Astrocyte of the spinal cord (primary cell): ENCODE measurements around the gene C6orf132.

Experiments used
- DNase-seq: peaks from one replicate; pipeline ENCODE4 v3.0.0; 2011; ENCODE audit warnings: low read depth, low spot score
- H3K4me3 ChIP-seq: 2 replicates; pipeline ENCODE4 v1.5.1; 2011; ENCODE audit warnings: low read depth, mild to moderate bottlenecking, low read length, moderate library complexity
- in situ Hi-C: cut with HindIII; loops from 2 replicates; pipeline ENCODE4 v1.10.0; 2017; ENCODE audit warnings: low sequenced_read_pairs
- TF ChIP-seq, protein P1 (sequence below): IDR thresholded peaks from 2 replicates; pipeline ENCODE4 v1.5.1; 2012; ENCODE audit warnings: low read depth, mild to moderate bottlenecking, low read length, inconsistent platforms

Gene C6orf132

DNA sequence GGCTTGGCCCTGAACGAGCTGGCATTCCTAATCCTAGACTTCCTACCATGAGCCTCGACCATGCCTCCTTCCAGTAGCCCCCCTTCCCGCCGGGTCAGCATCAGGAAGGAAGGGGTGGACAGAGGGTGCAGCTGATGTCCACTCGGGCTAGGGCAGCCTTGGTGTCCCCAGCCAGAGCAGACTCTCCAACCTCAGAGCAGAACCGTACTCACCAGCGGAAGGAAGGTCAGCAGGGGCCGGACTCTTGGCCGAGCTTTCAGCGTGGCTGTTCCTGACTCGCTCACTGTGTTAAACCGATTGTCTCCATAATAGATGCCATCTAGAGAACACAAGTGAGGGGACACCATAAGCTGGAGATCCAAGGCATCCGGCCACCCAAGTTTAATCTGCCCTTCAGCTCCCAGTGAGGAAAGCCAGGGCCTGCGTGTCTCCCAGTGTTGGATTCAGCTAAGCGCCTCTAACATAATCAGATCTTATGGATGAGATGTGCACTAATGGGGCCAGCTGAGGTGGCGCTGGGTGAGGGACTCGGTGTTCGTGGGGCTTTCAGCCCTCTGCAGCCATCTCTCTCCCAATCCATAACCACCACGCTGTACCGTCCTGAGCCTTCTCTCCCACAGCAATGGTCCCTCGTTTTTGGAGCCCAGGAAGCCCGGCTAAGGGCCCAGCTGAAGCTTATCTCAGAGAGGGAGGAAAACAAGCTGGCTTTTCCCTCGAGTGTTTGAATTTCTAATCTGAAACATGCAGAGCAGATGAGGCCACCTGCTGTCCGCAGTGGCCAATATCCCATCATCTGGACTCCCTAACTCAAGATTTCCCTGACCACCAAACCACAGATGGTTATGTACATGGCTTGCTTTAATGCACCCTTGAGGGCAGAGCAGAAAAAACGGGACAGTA is 13.7 kb downstream of the C6orf132 start:
- TF ChIP-seq, protein P1, sequence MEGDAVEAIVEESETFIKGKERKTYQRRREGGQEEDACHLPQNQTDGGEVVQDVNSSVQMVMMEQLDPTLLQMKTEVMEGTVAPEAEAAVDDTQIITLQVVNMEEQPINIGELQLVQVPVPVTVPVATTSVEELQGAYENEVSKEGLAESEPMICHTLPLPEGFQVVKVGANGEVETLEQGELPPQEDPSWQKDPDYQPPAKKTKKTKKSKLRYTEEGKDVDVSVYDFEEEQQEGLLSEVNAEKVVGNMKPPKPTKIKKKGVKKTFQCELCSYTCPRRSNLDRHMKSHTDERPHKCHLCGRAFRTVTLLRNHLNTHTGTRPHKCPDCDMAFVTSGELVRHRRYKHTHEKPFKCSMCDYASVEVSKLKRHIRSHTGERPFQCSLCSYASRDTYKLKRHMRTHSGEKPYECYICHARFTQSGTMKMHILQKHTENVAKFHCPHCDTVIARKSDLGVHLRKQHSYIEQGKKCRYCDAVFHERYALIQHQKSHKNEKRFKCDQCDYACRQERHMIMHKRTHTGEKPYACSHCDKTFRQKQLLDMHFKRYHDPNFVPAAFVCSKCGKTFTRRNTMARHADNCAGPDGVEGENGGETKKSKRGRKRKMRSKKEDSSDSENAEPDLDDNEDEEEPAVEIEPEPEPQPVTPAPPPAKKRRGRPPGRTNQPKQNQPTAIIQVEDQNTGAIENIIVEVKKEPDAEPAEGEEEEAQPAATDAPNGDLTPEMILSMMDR: no peak
- no peak for DNase-seq
- in situ Hi-C loops: no loop called here
- no peak overlapping the region for H3K4me3 ChIP-seq

DNA sequence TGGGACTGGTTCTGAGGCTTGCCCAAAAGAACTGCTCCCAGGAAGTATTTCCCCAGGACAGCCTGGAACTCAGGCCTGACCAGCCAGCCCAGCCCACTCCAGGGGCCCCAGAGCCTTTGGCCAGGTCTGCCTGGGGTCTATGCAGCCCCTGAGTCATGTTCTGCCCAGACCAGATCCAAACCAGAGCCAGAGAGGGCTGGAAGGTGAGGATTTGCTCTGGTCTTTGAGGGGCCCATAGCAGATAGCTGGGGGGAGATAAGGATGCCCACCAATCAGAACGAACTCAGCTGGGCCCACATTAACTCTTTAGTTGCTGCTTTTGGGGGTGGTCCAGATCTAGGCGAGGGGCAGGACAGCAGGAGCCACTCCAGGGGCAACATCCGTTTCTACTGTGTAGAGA is 16.8 kb downstream of the C6orf132 start:
- no peak overlapping the region for H3K4me3 ChIP-seq
- TF ChIP-seq, protein P1: no peak
- no peak for DNase-seq
- in situ Hi-C loops: no loop called here

DNA sequence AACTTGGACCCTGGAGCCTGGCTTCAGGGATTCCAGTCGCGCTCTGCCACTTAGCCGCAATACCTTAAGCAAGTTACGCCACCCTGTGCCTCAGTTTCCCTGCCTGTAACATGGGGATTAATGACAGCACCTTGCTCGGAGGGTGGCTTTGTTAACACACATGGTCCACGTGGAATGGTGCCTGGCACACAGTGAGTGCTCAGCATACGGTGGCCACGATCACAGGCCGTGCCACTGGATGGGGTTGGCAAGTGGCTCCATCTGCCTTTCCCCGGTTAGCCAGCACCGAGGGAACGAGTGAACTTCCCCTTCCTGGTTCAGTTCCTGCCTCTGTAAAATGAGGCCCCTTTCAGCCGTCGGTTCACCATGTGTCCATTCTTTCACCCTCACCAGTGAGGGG is 17.2 kb downstream of the C6orf132 start:
- DNase-seq: no peak
- TF ChIP-seq, protein P1: no peak
- in situ Hi-C loops: no loop called here
- H3K4me3 ChIP-seq: no peak overlapping the region

DNA sequence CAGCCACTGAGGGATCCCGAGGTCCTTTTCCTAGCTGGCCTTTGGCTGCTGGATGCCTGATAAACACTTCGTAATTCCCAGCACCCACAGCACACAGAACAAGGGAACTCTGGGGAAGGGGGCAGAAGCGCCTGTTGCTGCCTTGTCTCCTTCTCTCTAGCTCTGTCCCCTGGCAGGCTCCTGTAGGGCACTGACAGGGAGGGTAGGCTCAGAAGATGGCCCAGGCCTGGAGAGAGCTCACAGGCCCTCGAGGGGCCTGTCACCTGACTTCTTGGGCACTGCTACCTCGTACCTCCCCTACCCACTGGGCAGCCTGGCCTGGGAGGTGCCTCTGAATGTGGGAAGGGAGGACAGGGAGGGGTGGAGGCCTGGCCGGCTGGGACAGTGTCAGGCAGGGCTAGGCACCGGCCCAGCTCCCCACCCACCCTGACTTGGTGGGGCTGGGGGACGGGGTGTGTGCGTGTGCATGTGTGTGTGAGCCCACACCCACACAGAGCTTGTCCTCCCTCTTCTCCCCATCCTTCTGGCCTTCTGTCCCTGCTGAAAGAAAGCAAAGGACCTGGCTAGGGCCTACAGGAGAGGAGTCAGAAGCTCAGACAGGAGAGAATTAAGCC is 18.1 kb downstream of the C6orf132 start:
- in situ Hi-C loops: no loop called here

DNA sequence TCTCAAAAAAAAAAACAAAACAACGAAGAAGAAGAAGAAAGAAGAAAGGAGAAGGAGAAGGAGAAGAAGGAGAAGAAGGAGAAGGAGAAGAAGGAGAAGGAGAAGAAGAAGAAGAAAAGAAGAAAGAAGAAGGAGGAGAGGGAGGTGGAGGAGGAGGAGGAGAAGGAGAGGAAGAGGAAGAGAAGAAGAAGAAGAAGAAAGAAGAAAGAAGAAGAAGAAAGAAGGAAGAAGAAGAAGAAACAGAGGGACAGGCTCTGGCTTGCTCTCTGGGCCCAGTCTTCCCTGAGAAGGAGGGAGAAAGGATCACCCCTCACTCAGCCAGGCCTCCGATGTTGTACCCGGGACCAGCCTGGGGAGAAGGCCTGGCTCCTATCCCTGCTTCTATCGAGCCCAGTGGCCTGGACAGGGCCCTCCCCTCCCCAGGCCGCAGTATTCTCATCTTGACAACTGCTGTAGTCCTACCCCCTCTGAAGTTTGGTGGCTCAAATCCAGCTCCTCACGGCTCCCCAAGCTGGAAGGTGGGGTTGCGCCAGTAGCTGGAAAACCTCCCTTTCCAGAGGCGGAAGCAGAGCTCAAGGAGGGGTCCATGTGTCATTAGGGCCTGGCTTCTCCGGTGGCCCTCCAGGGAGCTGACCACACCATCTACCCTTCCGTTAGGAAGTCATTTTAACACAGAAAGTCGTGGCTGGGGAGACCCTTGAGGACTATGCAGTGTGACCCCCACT is 18.9 kb downstream of the C6orf132 start:
- no peak overlapping the region for H3K4me3 ChIP-seq
- TF ChIP-seq, protein P1: no peak
- DNase-seq: no peak
- in situ Hi-C loops: no loop called here

More for the DNA sequence above, 18.1 kb downstream of the C6orf132 start:
- DNase-seq: no peak
- H3K4me3 ChIP-seq: no peak overlapping the region
- TF ChIP-seq, protein P1: no peak
